K562 (cell line): ENCODE results near the gene ADAM22.

Source experiments
- BCL6 ChIP-seq: fragments of 250-450 bp; sonication (Bioruptor Pico); IDR thresholded peaks from 2 replicates; pipeline ENCODE4 v1.4.0; 2020
- E2F3 ChIP-seq: fragments of 250-450 bp; sonication (Bioruptor Pico); IDR thresholded peaks from 2 replicates; pipeline ENCODE4 v1.4.0; 2020; ENCODE audit warnings: mild to moderate bottlenecking

DNA sequence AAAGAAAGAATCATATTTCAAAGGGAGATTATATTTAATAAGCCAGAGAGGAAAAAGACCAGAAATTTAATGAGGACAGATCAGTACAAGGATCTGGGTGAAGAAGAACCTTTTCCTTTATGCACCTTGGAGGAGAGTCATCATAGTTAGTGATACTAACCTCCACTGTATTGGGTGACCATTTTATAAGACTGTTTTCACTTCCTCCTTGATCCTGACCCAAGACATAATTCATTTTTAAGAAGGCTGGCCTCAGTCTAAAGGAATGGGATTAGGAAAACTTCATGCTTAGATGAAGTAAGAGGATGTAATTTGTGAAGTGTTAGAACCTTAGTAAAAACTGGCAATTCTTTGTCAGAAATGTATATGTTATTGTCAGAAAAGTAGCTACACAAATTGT, 68.6 kb downstream of the ADAM22 start:
- no peak for TF ChIP-seq E2F3 (CRISPR knock-in tag)
- TF ChIP-seq BCL6 (CRISPR knock-in tag) = no peak
